H9 (cell line): Measurements from ENCODE around the gene VPS9D1. TPM values are rescaled to one million over a fixed set of nuclear protein-coding genes. Genes with fewer than 3 reads are reported as not detected.

Source experiments
- DNase-seq: peaks from one replicate; pipeline ENCODE4 v3.0.0-alpha.2; 2017
- H2AFZ ChIP-seq: one replicate; pipeline ENCODE4 v1.6.1; 2013; ENCODE audit warnings: mild to moderate bottlenecking, low read length, control low read depth, moderate library complexity
- H2AK5ac ChIP-seq: 2 replicates; pipeline ENCODE4 v1.6.1; 2013; ENCODE audit warnings: low read length, control low read depth, mixed read lengths; ENCODE audit not compliant: insufficient read length
- H2BK120ac ChIP-seq: one replicate; pipeline ENCODE4 v1.6.1; 2013; ENCODE audit warnings: low read depth, mild to moderate bottlenecking, low read length, control low read depth, inconsistent platforms; ENCODE audit not compliant: poor library complexity, severe bottlenecking
- H2BK12ac ChIP-seq: 2 replicates; pipeline ENCODE4 v1.6.1; 2013; ENCODE audit warnings: low read length, control low read depth, mixed read lengths, low read depth; ENCODE audit not compliant: insufficient read length
- H2BK15ac ChIP-seq: 2 replicates; pipeline ENCODE4 v1.6.1; 2013; ENCODE audit warnings: low read depth, low read length, control low read depth
- H2BK20ac ChIP-seq: one replicate; pipeline ENCODE4 v1.6.1; 2013; ENCODE audit warnings: low read depth, mild to moderate bottlenecking, low read length, control low read depth, inconsistent platforms; ENCODE audit not compliant: poor library complexity, severe bottlenecking
- H2BK5ac ChIP-seq: 2 replicates; pipeline ENCODE4 v1.6.1; 2013; ENCODE audit warnings: low read length, control low read depth, mixed read lengths; ENCODE audit not compliant: insufficient read length
- H3K14ac ChIP-seq: 2 replicates; pipeline ENCODE4 v1.6.1; 2013; ENCODE audit warnings: low read length, control low read depth; ENCODE audit not compliant: insufficient read depth
- H3K18ac ChIP-seq: 2 replicates; pipeline ENCODE4 v1.6.1; 2013; ENCODE audit warnings: low read depth, mild to moderate bottlenecking, mixed read lengths, low read length, control low read depth; ENCODE audit not compliant: insufficient read length
- H3K23ac ChIP-seq: 2 replicates; pipeline ENCODE4 v1.6.1; 2013; ENCODE audit warnings: low read length, control low read depth, mixed read lengths, low read depth; ENCODE audit not compliant: insufficient read length
- H3K23me2 ChIP-seq: 2 replicates; pipeline ENCODE4 v1.6.1; 2013; ENCODE audit warnings: low read depth, mild to moderate bottlenecking, mixed read lengths, low read length, control low read depth; ENCODE audit not compliant: insufficient read length, poor library complexity, severe bottlenecking
- H3K27ac ChIP-seq: 2 replicates; pipeline ENCODE4 v1.5.1; 2013; ENCODE audit warnings: low read length, control low read depth, mixed read lengths, low read depth; ENCODE audit not compliant: insufficient read length
- H3K27me3 ChIP-seq: 2 replicates; pipeline ENCODE4 v1.6.1; 2013; ENCODE audit warnings: low read length, control low read depth, inconsistent platforms; ENCODE audit not compliant: insufficient read depth
- H3K4ac ChIP-seq: 2 replicates; pipeline ENCODE4 v1.6.1; 2013; ENCODE audit warnings: low read depth, mild to moderate bottlenecking, control low read depth, inconsistent platforms, low read length, moderate library complexity
- H3K4me1 ChIP-seq: 2 replicates; pipeline ENCODE4 v1.6.1; 2013; ENCODE audit warnings: low read length, control low read depth, inconsistent platforms; ENCODE audit not compliant: insufficient read depth
- H3K4me2 ChIP-seq: 2 replicates; pipeline ENCODE4 v1.6.1; 2013; ENCODE audit warnings: low read length, control low read depth, mixed read lengths; ENCODE audit not compliant: insufficient read length, insufficient read depth
- H3K56ac ChIP-seq: 2 replicates; pipeline ENCODE4 v1.6.1; 2013; ENCODE audit warnings: low read depth, mild to moderate bottlenecking, mixed read lengths, low read length, control low read depth; ENCODE audit not compliant: insufficient read length
- H3K79me1 ChIP-seq: 2 replicates; pipeline ENCODE4 v1.6.1; 2013; ENCODE audit warnings: low read depth, mild to moderate bottlenecking, moderate library complexity, low read length, control low read depth, inconsistent platforms; ENCODE audit not compliant: insufficient read depth, poor library complexity, severe bottlenecking
- H3K79me2 ChIP-seq: 2 replicates; pipeline ENCODE4 v1.6.1; 2013; ENCODE audit warnings: low read length, control low read depth, inconsistent platforms; ENCODE audit not compliant: insufficient read depth
- H3K9ac ChIP-seq: 2 replicates; pipeline ENCODE4 v1.6.1; 2013; ENCODE audit warnings: low read length, control low read depth, mixed read lengths; ENCODE audit not compliant: insufficient read length; ENCODE audit errors: extremely low read depth
- H3K9me3 ChIP-seq: one replicate; pipeline ENCODE4 v1.6.1; 2013; ENCODE audit warnings: low read depth, low read length, inconsistent platforms; ENCODE audit not compliant: control insufficient read depth
- H3T11ph ChIP-seq: one replicate; pipeline ENCODE4 v1.6.1; 2013; ENCODE audit warnings: mild to moderate bottlenecking, low read length, control low read depth, inconsistent platforms
- H4K20me1 ChIP-seq: one replicate; pipeline ENCODE4 v1.6.1; 2013; ENCODE audit not compliant: control insufficient read depth, insufficient read length, insufficient read depth
- H4K5ac ChIP-seq: 2 replicates; pipeline ENCODE4 v1.6.1; 2013; ENCODE audit warnings: low read depth, mild to moderate bottlenecking, mixed read lengths, low read length, control low read depth; ENCODE audit not compliant: insufficient read length
- H4K8ac ChIP-seq: replicated peaks from 2 replicates; pipeline ENCODE4 v1.6.1; 2013; ENCODE audit warnings: low read length, control low read depth, mixed read lengths, low read depth; ENCODE audit not compliant: insufficient read length
- H4K91ac ChIP-seq: 2 replicates; pipeline ENCODE4 v1.6.1; 2013; ENCODE audit warnings: low read depth, mild to moderate bottlenecking, moderate library complexity, mixed read lengths, low read length, control low read depth; ENCODE audit not compliant: insufficient read length
- H3K27ac Mint-ChIP-seq, 3 experiments: 2 replicates in 2 of 3; 3 replicates in 1 of 3; pipeline ENCODE4 v1.8.0; 2020 to 2021; ENCODE audit warnings: mixed read lengths in 3 of 3, mild to moderate bottlenecking in 1 of 3, moderate library complexity in 1 of 3
- H3K27me3 Mint-ChIP-seq: 2 replicates; pipeline ENCODE4 v1.8.0; 2021; ENCODE audit warnings: low read depth, mild to moderate bottlenecking, moderate library complexity, mixed read lengths
- H3K36me3 Mint-ChIP-seq, 3 experiments: 2 replicates in 2 of 3; 3 replicates in 1 of 3; pipeline ENCODE4 v1.8.0; 2020 to 2021; ENCODE audit warnings: low read depth in 3 of 3, mixed read lengths in 3 of 3; ENCODE audit not compliant: insufficient read depth in 1 of 3
- H3K4me1 Mint-ChIP-seq, 2 experiments: 2 replicates each; pipeline ENCODE4 v1.8.0; 2020; ENCODE audit warnings: mixed read lengths in 2 of 2
- H3K4me3 Mint-ChIP-seq, 2 experiments: 2 replicates in 1 of 2; 3 replicates in 1 of 2; pipeline ENCODE4 v1.8.0; 2020 to 2021; ENCODE audit warnings: mild to moderate bottlenecking in 2 of 2, mixed read lengths in 2 of 2, moderate library complexity in 1 of 2
- H3K9me3 Mint-ChIP-seq, 2 experiments: 2 replicates in 1 of 2; 3 replicates in 1 of 2; pipeline ENCODE4 v1.8.0; 2020; ENCODE audit warnings: mild to moderate bottlenecking in 2 of 2, mixed read lengths in 2 of 2, moderate library complexity in 1 of 2
- WGBS: extraction: QIAGEN DNeasy Blood & Tissue Kit; methylation state at CpG from one replicate; pipeline ENCODE4 v1.1.7; 2013; ENCODE audit warnings: missing lambda C conversion rate, low lambda C conversion rate, mixed read lengths; ENCODE audit not compliant: insufficient read length; ENCODE audit errors: extremely low coverage; 5-methylcytosine and 5-hydroxymethylcytosine counted together
- total RNA-seq: library from RNA; stranded (reverse); gene quantifications from 2 replicates; pipeline ENCODE4 v1.2.1, GENCODE V29; 2021
- TF ChIP-seq, protein P1 (sequence below): fragments of 200-600 bp; sonication (generic); conservative IDR thresholded peaks from 3 replicates; pipeline ENCODE4 v1.8.0; 2021; ENCODE audit warnings: antibody characterized with exemption, mild to moderate bottlenecking

Gene VPS9D1
- total RNA-seq, 1 experiment from 2014 or later: 6.0 TPM

DNA sequence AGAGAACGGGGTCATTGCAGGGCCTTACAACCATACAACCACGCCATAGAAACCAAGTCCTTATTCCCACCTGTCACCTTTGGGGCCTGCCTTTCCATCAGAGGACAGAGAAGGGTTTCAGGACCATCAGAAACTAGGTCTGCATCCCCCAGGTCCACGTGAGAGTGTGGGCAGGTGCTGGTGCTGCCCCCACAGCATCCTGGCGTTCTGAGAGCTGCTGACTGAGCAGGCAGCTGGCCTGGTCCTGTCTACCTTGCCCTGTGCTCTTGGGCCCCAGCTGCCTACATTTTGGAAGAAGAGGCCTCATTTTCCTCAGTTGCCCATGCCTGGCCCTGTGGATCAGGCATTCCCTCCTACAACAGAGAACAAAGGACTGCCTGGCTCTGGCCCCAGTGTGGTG is 22.2 kb upstream of the VPS9D1 start:
- no peak overlapping the region for H2AFZ ChIP-seq
- Mint-ChIP-seq H3K36me3 (peaks cover 47 to 91% (median 82%) of the 10 kb centered on the region in 3 experiments; a peak in 6 of 7 replicates), H3K27me3 (no peaks in the 10 kb centered on the region), H3K4me1 (no peaks in the 10 kb centered on the region), H3K9me3 (no peaks in the 10 kb centered on the region), H3K4me3 (no peak overlapping the region), H3K27ac (peak overlapping the region in 2 of 3 experiments; percentile 68 to 79; a peak in 2 of 7 replicates)
- H3K79me1 ChIP-seq: no peaks in the 10 kb centered on the region
- H4K20me1 ChIP-seq: peaks cover 2% of the 10 kb centered on the region
- no peak overlapping the region for H4K8ac ChIP-seq
- no peaks in the 10 kb centered on the region for H3K27me3 ChIP-seq
- H3K18ac ChIP-seq: no peak overlapping the region
- H2BK5ac ChIP-seq: no peak overlapping the region
- TF ChIP-seq, protein P1, sequence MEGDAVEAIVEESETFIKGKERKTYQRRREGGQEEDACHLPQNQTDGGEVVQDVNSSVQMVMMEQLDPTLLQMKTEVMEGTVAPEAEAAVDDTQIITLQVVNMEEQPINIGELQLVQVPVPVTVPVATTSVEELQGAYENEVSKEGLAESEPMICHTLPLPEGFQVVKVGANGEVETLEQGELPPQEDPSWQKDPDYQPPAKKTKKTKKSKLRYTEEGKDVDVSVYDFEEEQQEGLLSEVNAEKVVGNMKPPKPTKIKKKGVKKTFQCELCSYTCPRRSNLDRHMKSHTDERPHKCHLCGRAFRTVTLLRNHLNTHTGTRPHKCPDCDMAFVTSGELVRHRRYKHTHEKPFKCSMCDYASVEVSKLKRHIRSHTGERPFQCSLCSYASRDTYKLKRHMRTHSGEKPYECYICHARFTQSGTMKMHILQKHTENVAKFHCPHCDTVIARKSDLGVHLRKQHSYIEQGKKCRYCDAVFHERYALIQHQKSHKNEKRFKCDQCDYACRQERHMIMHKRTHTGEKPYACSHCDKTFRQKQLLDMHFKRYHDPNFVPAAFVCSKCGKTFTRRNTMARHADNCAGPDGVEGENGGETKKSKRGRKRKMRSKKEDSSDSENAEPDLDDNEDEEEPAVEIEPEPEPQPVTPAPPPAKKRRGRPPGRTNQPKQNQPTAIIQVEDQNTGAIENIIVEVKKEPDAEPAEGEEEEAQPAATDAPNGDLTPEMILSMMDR: no peak
- H3T11ph ChIP-seq: no peak overlapping the region
- no peaks in the 10 kb centered on the region for H3K23me2 ChIP-seq
- no peaks in the 10 kb centered on the region for H3K4me1 ChIP-seq
- H3K56ac ChIP-seq: no peak overlapping the region
- DNase-seq: no peak
- no peaks in the 10 kb centered on the region for H3K79me2 ChIP-seq
- H3K4ac ChIP-seq: no peak overlapping the region
- no peak overlapping the region for H3K23ac ChIP-seq
- H2BK12ac ChIP-seq: no peak overlapping the region
- no peak overlapping the region for H4K5ac ChIP-seq
- H4K91ac ChIP-seq: no peak overlapping the region
- no peak overlapping the region for H2BK20ac ChIP-seq
- no peak overlapping the region for H3K9ac ChIP-seq
- no peak overlapping the region for H3K14ac ChIP-seq
- no peak overlapping the region for H2AK5ac ChIP-seq
- H2BK15ac ChIP-seq: no peak overlapping the region
- H3K9me3 ChIP-seq: no peaks in the 10 kb centered on the region
- H3K27ac ChIP-seq: no peak overlapping the region
- no peak overlapping the region for H2BK120ac ChIP-seq
- WGBS: no CpG with 5 or more reads among the region's 4 CpGs
- H3K4me2 ChIP-seq: no peak overlapping the region
